H1 (cell line): Measurements from ENCODE around the gene CAMKK2. TPM values are rescaled to one million over a fixed set of nuclear protein-coding genes. Genes with fewer than 3 reads are reported as not detected.

ENCODE experiments used
- HDAC6 ChIP-seq: IDR thresholded peaks from one replicate; pipeline ENCODE4 v1.7.1; 2012; ENCODE audit warnings: low read depth, mild to moderate bottlenecking, inconsistent platforms, low read length, moderate library complexity
- KDM1A ChIP-seq: fragments of 200-600, 300-600 bp; sonication (generic); IDR thresholded peaks from 2 replicates; pipeline ENCODE4 v1.7.1; 2016; ENCODE audit warnings: mild to moderate bottlenecking, low read length, borderline replicate concordance
- RAD21 ChIP-seq, 2 experiments: IDR thresholded peaks in 1 of 2; conservative IDR thresholded peaks in 1 of 2; 2 replicates each; pipeline ENCODE4 v1.6.1; 2011; ENCODE audit warnings: low read depth in 2 of 2, low read length in 2 of 2, improper control_type of control experiment in 1 of 2, inconsistent platforms in 1 of 2, mild to moderate bottlenecking in 1 of 2, moderate library complexity in 1 of 2
- SIN3A ChIP-seq, 2 experiments: IDR thresholded peaks in 1 of 2; conservative IDR thresholded peaks in 1 of 2; 2 replicates each; pipeline ENCODE4 v1.6.1; 2011 to 2012; ENCODE audit warnings: low read length in 2 of 2, improper control_type of control experiment in 1 of 2, low read depth in 1 of 2, mild to moderate bottlenecking in 1 of 2
- SIX5 ChIP-seq: IDR thresholded peaks from 2 replicates; pipeline ENCODE4 v1.6.1; 2011; ENCODE audit warnings: mild to moderate bottlenecking, low read depth, low read length
- SP1 ChIP-seq: IDR thresholded peaks from 2 replicates; pipeline ENCODE4 v1.6.1; 2011; ENCODE audit warnings: low read depth, low read length
- SP4 ChIP-seq: IDR thresholded peaks from 2 replicates; pipeline ENCODE4 v1.6.1; 2012; ENCODE audit warnings: low read length, inconsistent platforms
- TAF7 ChIP-seq: optimal IDR thresholded peaks from 2 replicates; pipeline ENCODE3; 2011; ENCODE audit warnings: low read depth, mild to moderate bottlenecking, inconsistent platforms, low read length, moderate library complexity, borderline replicate concordance
- YY1 ChIP-seq: IDR thresholded peaks from 2 replicates; pipeline ENCODE4 v1.6.1; 2011; ENCODE audit warnings: low read depth, mild to moderate bottlenecking, low read length
- polyA plus RNA-seq, 7 experiments: library from polyadenylated mRNA; depleted of rRNA in 3 of 7; stranded (reverse) in 5 of 7; unstranded in 2 of 7; fragments of >200 nt in 5 of 7; fragments of 200-250 nt in 2 of 7; gene quantifications; 1 replicate in 5 of 7; 2 replicates in 1 of 7; 4 replicates in 1 of 7; pipeline versions ENCODE4 v1.2.1 to v1.2.3, GENCODE V29; 2011 to 2013; ENCODE audit warnings: missing spikeins in 2 of 7, mixed read lengths in 2 of 7
- total RNA-seq: library from RNA; stranded (reverse); fragmentation: NEBNext Ultra II Directional; extraction: Animal tissue kit (Norgen Biotek cat#: 25700); gene quantifications from 2 replicates; pipeline ENCODE4 v1.2.1, GENCODE V29; 2021
- TF ChIP-seq, protein P1 (sequence below), 3 experiments: IDR thresholded peaks; 1 replicate in 2 of 3; 2 replicates in 1 of 3; pipeline versions ENCODE4 v1.5.1 to v1.6.1; 2011; ENCODE audit warnings: low read length in 3 of 3, mild to moderate bottlenecking in 3 of 3, inconsistent platforms in 2 of 3, low read depth in 1 of 3, moderate library complexity in 1 of 3; ENCODE audit not compliant: insufficient read depth in 1 of 3; ENCODE audit errors: control extremely low read depth in 1 of 3

The CAMKK2 gene
- total and polyA plus RNA-seq, 2 of the 8 experiments (the other 6 are each of a cell fraction or from before 2014, with no cell fraction given), result 29.6 to 30.6 TPM

DNA sequence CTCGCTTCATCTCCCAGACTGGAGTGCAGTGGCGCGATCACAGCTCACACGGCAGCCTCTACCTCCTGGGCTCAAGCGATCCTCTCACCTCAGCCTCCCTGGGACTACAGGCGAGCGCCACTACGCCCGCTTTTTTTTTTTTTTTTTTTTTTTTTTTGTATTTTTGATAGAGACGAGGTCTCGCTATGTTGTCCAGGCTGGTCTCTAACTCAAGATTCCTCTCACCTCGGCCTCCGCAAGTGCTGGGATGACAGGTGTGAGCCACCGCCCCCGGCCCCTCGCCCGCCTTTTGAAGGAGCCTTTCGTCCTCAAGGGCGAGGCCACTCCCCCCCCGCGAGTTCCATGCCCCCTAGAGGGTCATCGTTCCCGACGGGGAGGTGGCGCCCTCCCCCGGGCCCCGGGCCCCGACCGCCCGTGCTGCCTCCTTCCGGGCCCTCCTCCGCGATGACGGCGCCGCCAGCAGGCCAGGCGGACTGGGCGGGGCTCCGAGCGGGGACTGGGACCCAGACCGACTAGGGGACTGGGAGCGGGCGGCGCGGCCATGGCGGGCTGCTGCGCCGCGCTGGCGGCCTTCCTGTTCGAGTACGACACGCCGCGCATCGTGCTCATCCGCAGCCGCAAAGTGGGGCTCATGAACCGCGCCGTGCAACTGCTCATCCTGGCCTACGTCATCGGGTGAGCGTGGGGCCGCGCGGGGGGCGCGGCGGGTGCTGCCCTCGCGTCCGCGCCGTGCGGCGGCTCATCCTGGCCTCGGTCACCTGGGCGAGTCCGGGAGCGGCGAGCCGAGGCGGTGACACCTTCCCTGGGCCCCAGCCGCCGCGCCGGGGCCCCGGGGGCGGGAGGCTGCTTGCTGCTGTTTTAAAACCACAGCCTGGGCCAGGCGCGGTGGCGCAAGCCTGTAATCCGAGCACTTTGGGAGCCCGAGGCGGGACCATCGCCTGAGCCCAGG, 86.6 kb downstream of the CAMKK2 start, which contains the start of gene P2RX4 (continued):
- TF ChIP-seq, protein P1, sequence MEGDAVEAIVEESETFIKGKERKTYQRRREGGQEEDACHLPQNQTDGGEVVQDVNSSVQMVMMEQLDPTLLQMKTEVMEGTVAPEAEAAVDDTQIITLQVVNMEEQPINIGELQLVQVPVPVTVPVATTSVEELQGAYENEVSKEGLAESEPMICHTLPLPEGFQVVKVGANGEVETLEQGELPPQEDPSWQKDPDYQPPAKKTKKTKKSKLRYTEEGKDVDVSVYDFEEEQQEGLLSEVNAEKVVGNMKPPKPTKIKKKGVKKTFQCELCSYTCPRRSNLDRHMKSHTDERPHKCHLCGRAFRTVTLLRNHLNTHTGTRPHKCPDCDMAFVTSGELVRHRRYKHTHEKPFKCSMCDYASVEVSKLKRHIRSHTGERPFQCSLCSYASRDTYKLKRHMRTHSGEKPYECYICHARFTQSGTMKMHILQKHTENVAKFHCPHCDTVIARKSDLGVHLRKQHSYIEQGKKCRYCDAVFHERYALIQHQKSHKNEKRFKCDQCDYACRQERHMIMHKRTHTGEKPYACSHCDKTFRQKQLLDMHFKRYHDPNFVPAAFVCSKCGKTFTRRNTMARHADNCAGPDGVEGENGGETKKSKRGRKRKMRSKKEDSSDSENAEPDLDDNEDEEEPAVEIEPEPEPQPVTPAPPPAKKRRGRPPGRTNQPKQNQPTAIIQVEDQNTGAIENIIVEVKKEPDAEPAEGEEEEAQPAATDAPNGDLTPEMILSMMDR (IDR thresholded peaks at IDR 0.05; ENCODE audit: control extremely low read depth in 1 of 3, insufficient read depth in 1 of 3, low read depth in 1 of 3, low read length in 3 of 3), result peak; percentile 10 to 43 (median 24)
- TF ChIP-seq SP4 (no peak; the same call in 1 of the 2 replicates), SIN3A (conservative IDR thresholded peaks at IDR 0.05 in 1 of 2, IDR thresholded peaks at IDR 0.05 in 1 of 2; ENCODE audit: low read depth in 1 of 2, low read length in 2 of 2) (0 out of 4 replicates have a peak, but pooled peaks of 1 of the 2 experiments have one; percentile 27), HDAC6 (no peak), RAD21 (IDR thresholded peaks at IDR 0.05 in 1 of 2, conservative IDR thresholded peaks at IDR 0.05 in 1 of 2; ENCODE audit: low read depth in 2 of 2, low read length in 2 of 2) (peak; percentile 27 to 46; a peak in 3 of 4 replicates), SIX5 (no peak), SP1 (no peak), YY1 (peak; percentile 86), KDM1A (peak; percentile 88; the same call in 1 of the 2 replicates), TAF7 (peak; percentile 79)
